GM23338 (cell line): ENCODE results near the gene SPG7.

Source experiments
- CREB1 ChIP-seq: fragments of 250-450 bp; sonication (Bioruptor Pico); IDR thresholded peaks from 2 replicates; pipeline ENCODE4 v1.5.0; 2020; ENCODE audit warnings: low read depth, mild to moderate bottlenecking, moderate library complexity
- EZH2 ChIP-seq: fragments of 200-600 bp; sonication (generic); IDR thresholded peaks from one replicate; pipeline ENCODE4 v1.8.0; 2017; ENCODE audit warnings: antibody characterized with exemption, mild to moderate bottlenecking, low read depth; ENCODE audit not compliant: unreplicated experiment
- EZH2phosphoT487 ChIP-seq: fragments of 200-600 bp; sonication (generic); IDR thresholded peaks from one replicate; pipeline ENCODE4 v1.8.1; 2018; ENCODE audit warnings: antibody characterized with exemption; ENCODE audit not compliant: unreplicated experiment
- POLR2AphosphoS5 ChIP-seq: IDR thresholded peaks from 2 replicates; pipeline ENCODE4 v1.6.1; 2016; ENCODE audit warnings: antibody characterized with exemption, low read depth
- STAT1 ChIP-seq: IDR thresholded peaks from one replicate; pipeline ENCODE4 v1.6.1; 2016; ENCODE audit warnings: antibody characterized with exemption; ENCODE audit not compliant: unreplicated experiment
- ZNF331 ChIP-seq: fragments of 250-450 bp; sonication (Bioruptor Pico); IDR thresholded peaks from 2 replicates; pipeline ENCODE4 v1.5.0; 2020; ENCODE audit warnings: low read depth, mild to moderate bottlenecking, moderate library complexity
- TF ChIP-seq, protein P1 (sequence below), 2 experiments: fragments of 200-600 bp in 1 of 2; sonication (generic) in 1 of 2; conservative IDR thresholded peaks; 2 replicates each; pipeline versions ENCODE4 v1.5.1 to v1.6.1; 2016 to 2017; ENCODE audit warnings: antibody characterized with exemption in 2 of 2, low read depth in 2 of 2, mild to moderate bottlenecking in 2 of 2, moderate library complexity in 1 of 2
- TF ChIP-seq, protein P2 (sequence below): IDR thresholded peaks from one replicate; pipeline ENCODE4 v1.6.1; 2018; ENCODE audit warnings: antibody characterized with exemption; ENCODE audit not compliant: unreplicated experiment
- TF ChIP-seq, protein P3 (sequence below): IDR thresholded peaks from 2 replicates; pipeline ENCODE4 v1.6.1; 2016; ENCODE audit warnings: antibody characterized with exemption

DNA sequence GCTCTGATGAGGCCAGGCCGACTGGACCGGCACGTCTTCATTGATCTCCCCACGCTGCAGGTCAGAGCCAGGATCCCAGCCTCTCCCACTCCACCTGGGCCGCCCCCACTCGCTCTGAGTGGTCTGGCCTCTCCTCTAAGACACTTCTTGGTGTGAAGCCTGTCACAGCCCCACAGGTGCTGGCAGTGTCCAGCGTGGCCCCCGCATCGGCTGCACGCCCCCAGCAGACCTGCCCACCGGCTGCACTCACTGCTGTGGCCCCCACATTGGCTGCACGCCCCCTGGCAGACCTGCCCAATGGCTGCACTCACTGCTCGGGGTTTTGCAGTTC, 36.5 kb downstream of the SPG7 start:
- TF ChIP-seq, protein P1, sequence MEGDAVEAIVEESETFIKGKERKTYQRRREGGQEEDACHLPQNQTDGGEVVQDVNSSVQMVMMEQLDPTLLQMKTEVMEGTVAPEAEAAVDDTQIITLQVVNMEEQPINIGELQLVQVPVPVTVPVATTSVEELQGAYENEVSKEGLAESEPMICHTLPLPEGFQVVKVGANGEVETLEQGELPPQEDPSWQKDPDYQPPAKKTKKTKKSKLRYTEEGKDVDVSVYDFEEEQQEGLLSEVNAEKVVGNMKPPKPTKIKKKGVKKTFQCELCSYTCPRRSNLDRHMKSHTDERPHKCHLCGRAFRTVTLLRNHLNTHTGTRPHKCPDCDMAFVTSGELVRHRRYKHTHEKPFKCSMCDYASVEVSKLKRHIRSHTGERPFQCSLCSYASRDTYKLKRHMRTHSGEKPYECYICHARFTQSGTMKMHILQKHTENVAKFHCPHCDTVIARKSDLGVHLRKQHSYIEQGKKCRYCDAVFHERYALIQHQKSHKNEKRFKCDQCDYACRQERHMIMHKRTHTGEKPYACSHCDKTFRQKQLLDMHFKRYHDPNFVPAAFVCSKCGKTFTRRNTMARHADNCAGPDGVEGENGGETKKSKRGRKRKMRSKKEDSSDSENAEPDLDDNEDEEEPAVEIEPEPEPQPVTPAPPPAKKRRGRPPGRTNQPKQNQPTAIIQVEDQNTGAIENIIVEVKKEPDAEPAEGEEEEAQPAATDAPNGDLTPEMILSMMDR (conservative IDR thresholded peaks at IDR 0.05; ENCODE audit: low read depth in 2 of 2), result no peak
- TF ChIP-seq CREB1 (CRISPR knock-in tag) (no peak), EZH2 (no peak), POLR2AphosphoS5 (no peak), EZH2phosphoT487 (no peak), STAT1 (no peak), ZNF331 (CRISPR knock-in tag) (no peak)
- TF ChIP-seq, protein P2, sequence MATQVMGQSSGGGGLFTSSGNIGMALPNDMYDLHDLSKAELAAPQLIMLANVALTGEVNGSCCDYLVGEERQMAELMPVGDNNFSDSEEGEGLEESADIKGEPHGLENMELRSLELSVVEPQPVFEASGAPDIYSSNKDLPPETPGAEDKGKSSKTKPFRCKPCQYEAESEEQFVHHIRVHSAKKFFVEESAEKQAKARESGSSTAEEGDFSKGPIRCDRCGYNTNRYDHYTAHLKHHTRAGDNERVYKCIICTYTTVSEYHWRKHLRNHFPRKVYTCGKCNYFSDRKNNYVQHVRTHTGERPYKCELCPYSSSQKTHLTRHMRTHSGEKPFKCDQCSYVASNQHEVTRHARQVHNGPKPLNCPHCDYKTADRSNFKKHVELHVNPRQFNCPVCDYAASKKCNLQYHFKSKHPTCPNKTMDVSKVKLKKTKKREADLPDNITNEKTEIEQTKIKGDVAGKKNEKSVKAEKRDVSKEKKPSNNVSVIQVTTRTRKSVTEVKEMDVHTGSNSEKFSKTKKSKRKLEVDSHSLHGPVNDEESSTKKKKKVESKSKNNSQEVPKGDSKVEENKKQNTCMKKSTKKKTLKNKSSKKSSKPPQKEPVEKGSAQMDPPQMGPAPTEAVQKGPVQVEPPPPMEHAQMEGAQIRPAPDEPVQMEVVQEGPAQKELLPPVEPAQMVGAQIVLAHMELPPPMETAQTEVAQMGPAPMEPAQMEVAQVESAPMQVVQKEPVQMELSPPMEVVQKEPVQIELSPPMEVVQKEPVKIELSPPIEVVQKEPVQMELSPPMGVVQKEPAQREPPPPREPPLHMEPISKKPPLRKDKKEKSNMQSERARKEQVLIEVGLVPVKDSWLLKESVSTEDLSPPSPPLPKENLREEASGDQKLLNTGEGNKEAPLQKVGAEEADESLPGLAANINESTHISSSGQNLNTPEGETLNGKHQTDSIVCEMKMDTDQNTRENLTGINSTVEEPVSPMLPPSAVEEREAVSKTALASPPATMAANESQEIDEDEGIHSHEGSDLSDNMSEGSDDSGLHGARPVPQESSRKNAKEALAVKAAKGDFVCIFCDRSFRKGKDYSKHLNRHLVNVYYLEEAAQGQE, result no peak
- TF ChIP-seq, protein P3, sequence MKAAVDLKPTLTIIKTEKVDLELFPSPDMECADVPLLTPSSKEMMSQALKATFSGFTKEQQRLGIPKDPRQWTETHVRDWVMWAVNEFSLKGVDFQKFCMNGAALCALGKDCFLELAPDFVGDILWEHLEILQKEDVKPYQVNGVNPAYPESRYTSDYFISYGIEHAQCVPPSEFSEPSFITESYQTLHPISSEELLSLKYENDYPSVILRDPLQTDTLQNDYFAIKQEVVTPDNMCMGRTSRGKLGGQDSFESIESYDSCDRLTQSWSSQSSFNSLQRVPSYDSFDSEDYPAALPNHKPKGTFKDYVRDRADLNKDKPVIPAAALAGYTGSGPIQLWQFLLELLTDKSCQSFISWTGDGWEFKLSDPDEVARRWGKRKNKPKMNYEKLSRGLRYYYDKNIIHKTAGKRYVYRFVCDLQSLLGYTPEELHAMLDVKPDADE, result no peak
